ENCODE data around the gene WWC1.

WWC1 gene

GRCh38 chr5:168360521-168361285 lies 69.3 kb downstream of the WWC1 start:
- TF ChIP-seq, protein P1, sequence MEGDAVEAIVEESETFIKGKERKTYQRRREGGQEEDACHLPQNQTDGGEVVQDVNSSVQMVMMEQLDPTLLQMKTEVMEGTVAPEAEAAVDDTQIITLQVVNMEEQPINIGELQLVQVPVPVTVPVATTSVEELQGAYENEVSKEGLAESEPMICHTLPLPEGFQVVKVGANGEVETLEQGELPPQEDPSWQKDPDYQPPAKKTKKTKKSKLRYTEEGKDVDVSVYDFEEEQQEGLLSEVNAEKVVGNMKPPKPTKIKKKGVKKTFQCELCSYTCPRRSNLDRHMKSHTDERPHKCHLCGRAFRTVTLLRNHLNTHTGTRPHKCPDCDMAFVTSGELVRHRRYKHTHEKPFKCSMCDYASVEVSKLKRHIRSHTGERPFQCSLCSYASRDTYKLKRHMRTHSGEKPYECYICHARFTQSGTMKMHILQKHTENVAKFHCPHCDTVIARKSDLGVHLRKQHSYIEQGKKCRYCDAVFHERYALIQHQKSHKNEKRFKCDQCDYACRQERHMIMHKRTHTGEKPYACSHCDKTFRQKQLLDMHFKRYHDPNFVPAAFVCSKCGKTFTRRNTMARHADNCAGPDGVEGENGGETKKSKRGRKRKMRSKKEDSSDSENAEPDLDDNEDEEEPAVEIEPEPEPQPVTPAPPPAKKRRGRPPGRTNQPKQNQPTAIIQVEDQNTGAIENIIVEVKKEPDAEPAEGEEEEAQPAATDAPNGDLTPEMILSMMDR (conservative IDR thresholded peaks at IDR 0.05; ENCODE audit: low read depth, low read length), result no peak
- H3K4me3 ChIP-seq (ENCODE audit: low read depth, low read length), result no peak overlapping the region
- DNase-seq (ENCODE audit: low read depth), result no peak

DNA sequence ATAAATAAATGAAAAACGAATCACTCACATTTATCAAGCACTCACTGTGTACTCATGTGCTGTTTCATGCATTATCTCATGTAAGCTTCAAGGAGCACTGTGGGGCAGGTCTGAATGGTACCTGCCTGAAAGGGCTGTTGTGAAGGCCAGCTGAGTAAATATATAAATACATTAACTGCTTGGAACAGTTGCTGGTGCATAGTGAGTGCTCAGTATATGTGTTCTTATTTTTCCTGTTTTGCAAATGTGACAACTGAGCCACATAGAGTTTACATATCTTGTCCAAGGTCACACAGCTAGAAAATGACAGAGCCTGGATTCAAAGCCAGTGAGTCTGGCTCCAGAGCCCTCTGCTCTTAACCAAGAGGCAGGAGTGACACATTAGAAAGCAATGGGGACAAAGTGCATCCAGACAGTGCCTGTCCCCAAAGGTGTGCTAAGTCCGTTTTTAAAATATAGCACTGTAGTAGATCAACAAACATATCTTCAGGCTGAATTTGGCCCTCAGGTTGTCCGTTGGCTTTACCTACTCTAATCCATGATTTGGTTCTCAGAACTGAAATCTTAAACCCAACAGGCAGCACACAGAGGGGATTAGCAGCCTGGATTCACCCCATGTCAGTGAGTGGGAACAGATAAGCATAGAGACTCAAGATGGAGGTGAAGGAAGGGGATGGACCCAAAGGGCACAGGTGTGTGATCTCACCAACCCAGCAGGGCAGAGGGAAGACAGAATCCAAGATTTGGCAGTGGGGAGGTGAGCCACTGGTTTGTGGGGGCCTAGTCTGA lies 70.8 kb downstream of the WWC1 start:
- no peak overlapping the region for H3K4me3 ChIP-seq (ENCODE audit: low read depth, low read length)
- TF ChIP-seq, protein P1 (conservative IDR thresholded peaks at IDR 0.05; ENCODE audit: low read depth, low read length), result no peak
- DNase-seq (ENCODE audit: low read depth), result no peak

GRCh38 chr5:168364151-168364661 lies 72.8 kb downstream of the WWC1 start:
- no peak overlapping the region for H3K4me3 ChIP-seq (ENCODE audit: low read depth, low read length)
- TF ChIP-seq, protein P1 (conservative IDR thresholded peaks at IDR 0.05; ENCODE audit: low read depth, low read length), result no peak
- DNase-seq (ENCODE audit: low read depth), result no peak

DNA sequence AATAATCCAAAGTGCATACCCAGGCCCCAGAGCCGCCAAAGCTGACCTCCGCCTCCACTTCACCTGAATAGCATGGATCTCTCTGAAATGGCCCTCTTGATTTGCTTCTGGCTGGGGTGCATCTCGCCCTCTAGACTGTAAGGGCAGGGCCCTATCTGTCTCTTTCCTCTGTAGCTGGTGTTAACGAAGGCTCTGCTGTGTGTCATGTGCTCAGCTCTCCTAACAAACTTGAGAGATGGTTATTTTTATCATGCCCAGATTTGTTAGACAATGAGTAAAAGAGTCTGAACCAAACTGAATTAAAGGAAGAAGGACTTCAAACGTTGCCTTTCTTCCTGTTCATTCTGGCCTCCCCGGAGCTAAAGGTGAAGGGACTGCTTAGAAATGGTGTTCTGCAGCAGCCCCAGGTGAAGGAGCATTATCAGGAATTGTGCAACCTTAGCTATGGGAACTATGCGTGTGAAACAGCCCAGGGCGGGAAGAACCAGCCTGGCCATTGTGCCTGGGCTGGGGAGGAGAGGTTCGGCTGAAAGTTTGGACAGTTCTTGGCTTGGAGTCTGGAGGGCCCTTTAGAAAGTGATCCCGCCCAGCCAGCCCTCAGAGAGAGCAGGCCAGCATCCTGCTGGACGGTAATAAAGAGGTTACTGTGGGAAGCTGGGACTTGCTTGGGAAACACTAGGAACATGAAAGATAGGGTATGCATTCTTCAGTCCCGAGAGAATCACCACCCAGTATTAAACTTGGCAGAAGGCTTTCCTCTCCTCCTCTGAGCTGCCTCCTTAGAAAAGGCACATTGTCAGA lies 73.5 kb downstream of the WWC1 start:
- TF ChIP-seq, protein P1 (conservative IDR thresholded peaks at IDR 0.05; ENCODE audit: low read depth, low read length), result no peak
- H3K4me3 ChIP-seq (ENCODE audit: low read depth, low read length), result no peak overlapping the region
- peak; percentile 20 for DNase-seq (ENCODE audit: low read depth)

DNA sequence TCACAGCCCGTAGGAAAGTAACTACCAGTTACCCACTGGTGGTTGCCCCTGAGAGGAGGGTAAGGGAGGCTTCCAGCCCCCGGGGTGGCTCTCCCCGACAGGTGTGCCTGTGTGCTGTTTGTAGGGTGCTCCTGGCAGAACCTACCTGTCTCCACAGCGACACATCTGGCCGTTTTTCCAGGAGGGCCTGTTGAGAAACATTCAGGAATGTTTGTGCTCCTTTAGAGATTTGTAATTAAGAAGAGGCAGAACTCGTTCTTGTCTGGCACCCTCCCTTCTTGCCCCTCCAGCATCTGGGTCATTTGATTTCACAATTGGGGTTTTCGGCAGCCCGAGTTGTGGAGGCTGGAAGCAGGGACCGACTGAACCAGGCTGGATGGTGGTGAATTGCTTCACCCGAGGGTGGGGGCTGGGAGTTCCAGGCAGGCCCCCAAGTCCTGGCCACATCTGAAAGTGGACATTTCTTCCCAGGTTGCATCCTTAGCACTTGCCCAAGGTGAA lies 74.2 kb downstream of the WWC1 start:
- no peak for DNase-seq (ENCODE audit: low read depth)
- H3K4me3 ChIP-seq (ENCODE audit: low read depth, low read length), result no peak overlapping the region
- TF ChIP-seq, protein P1 (conservative IDR thresholded peaks at IDR 0.05; ENCODE audit: low read depth, low read length), result peak; percentile 30

DNA sequence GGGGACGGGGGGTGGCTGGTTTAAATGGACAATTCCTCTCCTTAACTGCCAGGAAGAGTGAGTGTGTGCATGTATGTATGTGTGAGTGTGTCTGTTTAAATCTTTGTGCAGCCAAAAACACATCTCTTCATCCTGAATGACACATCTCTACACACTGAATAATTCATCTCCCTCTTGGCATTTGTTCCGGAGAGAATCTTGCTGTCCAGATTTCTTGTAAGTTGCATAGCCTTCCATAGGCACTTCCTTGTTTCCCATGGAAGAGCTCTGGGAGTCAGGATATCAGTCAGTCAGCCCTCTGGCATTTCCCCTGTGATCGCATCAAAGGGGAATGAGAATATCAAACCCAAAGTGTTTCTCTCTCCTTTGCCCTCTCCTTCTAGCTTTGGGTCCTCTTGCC lies 74.7 kb downstream of the WWC1 start:
- TF ChIP-seq, protein P1 (conservative IDR thresholded peaks at IDR 0.05; ENCODE audit: low read depth, low read length), result no peak
- H3K4me3 ChIP-seq (ENCODE audit: low read depth, low read length), result no peak overlapping the region
- DNase-seq (ENCODE audit: low read depth), result peak; percentile 25
